Glomerular visceral epithelial cell (primary cell): ENCODE measurements around the gene PRDX6.
"Not testable (repeated sequence)": the region's sequence is repeated elsewhere in the genome, so short reads cannot be mapped to it uniquely, and the experiment has no call there.

ENCODE experiments used
- DNase-seq: peaks from one replicate; pipeline ENCODE4 v3.0.0-alpha.2; 2016; ENCODE audit errors: extremely low spot score

The PRDX6 gene

GRCh38 chr1:173477286-173478093 is at the start of gene PRDX6:
PRDX6 (plus strand) TSS chr1:173477335; CDS start chr1:173477398, 63 bp downstream.
- peak; percentile 59 for DNase-seq

- DNase-seq: peak; percentile 69
Measured at GRCh38 chr1:173429471-173430402, 47.4 kb upstream of the PRDX6 start.

GRCh38 chr1:173430677-173431303 is 46.3 kb upstream of the PRDX6 start:
- no peak for DNase-seq

GRCh38 chr1:173431304-173432045 is 45.7 kb upstream of the PRDX6 start:
- DNase-seq: peak; percentile 87

GRCh38 chr1:173432331-173432730 is 44.8 kb upstream of the PRDX6 start:
- DNase-seq: no peak

- no peak for DNase-seq
Measured at GRCh38 chr1:173433751-173434326, 43.3 kb upstream of the PRDX6 start.

- no peak for DNase-seq
Measured at GRCh38 chr1:173436841-173437428, 40.2 kb upstream of the PRDX6 start.

- DNase-seq: no peak
Measured at GRCh38 chr1:173438675-173439074, 38.5 kb upstream of the PRDX6 start.

GRCh38 chr1:173440430-173440829 is 36.7 kb upstream of the PRDX6 start:
- DNase-seq: no peak

GRCh38 chr1:173444757-173445156 is 32.4 kb upstream of the PRDX6 start:
- DNase-seq: no peak

GRCh38 chr1:173445164-173445563 is 32.0 kb upstream of the PRDX6 start:
- no peak for DNase-seq

- DNase-seq: no peak
Measured at GRCh38 chr1:173445656-173446055, 31.5 kb upstream of the PRDX6 start.

- DNase-seq: no peak
Measured at GRCh38 chr1:173447224-173447623, 29.9 kb upstream of the PRDX6 start.

GRCh38 chr1:173448945-173449344 is 28.2 kb upstream of the PRDX6 start:
- no peak for DNase-seq

- DNase-seq: no peak
Measured at GRCh38 chr1:173451981-173452380, 25.2 kb upstream of the PRDX6 start.

GRCh38 chr1:173453982-173454381 is 23.2 kb upstream of the PRDX6 start:
- no peak for DNase-seq

GRCh38 chr1:173454966-173455524 is 22.1 kb upstream of the PRDX6 start:
- no peak for DNase-seq

GRCh38 chr1:173459885-173460284 is 17.2 kb upstream of the PRDX6 start:
- DNase-seq: no peak

GRCh38 chr1:173462666-173463065 is 14.5 kb upstream of the PRDX6 start:
- not testable (repeated sequence) for DNase-seq

- DNase-seq: not testable (repeated sequence)
Measured at GRCh38 chr1:173464185-173464584, 12.9 kb upstream of the PRDX6 start.
